CD4-positive, alpha-beta T cell (primary cell): ENCODE results near the gene SCAI. TPM values are rescaled to one million over a fixed set of nuclear protein-coding genes. Genes with fewer than 3 reads are reported as not detected.
"Not testable (repeated sequence)": the region's sequence is repeated elsewhere in the genome, so short reads cannot be mapped to it uniquely, and the experiment has no call there.

Experiments used
- ATAC-seq: fragments of 200-7000 bp; cut with Tn5 transposase; one replicate; pipeline ENCODE4 v1.10.0; 2022; ENCODE audit warnings: mild to moderate bottlenecking; ENCODE audit not compliant: poor library complexity
- CTCF ChIA-PET: fragments of 350-600 bp; sonication (Branson Sonifier 250); formaldehyde crosslinking; loops from one replicate; lab custom pipeline; 2021; ENCODE audit warnings: antibody characterized with exemption, inconsistent platforms; lab: Charles Lee
- POLR2A ChIA-PET: fragments of 350-600 bp; sonication (Branson Sonifier 250); formaldehyde crosslinking; loops from one replicate; lab custom pipeline; 2021; ENCODE audit warnings: antibody characterized with exemption, inconsistent platforms; lab: Charles Lee
- DNase-seq, 14 experiments: peaks; one replicate each; pipeline ENCODE4 v3.0.0-alpha.2; 2013 to 2020; ENCODE audit warnings: mixed read lengths in 2 of 14
- H3K27ac ChIP-seq, 2 donors: one replicate each; pipeline versions ENCODE4 v1.5.1 to v1.7.0; 2013; ENCODE audit warnings: low read length in 2 of 2, low read depth in 1 of 2, mild to moderate bottlenecking in 1 of 2
- H3K27me3 ChIP-seq, 2 experiments: 1 replicate in 1 of 2; 2 replicates in 1 of 2; pipeline versions ENCODE4 v1.6.1 to v1.7.0; 2013; ENCODE audit warnings: low read length in 2 of 2, control low read depth in 1 of 2, mild to moderate bottlenecking in 1 of 2, moderate library complexity in 1 of 2; ENCODE audit not compliant: insufficient read depth in 2 of 2, control insufficient read depth in 1 of 2
- H3K36me3 ChIP-seq: one replicate; pipeline ENCODE4 v1.6.1; 2013; ENCODE audit warnings: low read length, control low read depth; ENCODE audit not compliant: insufficient read depth
- H3K4me1 ChIP-seq: one replicate; pipeline ENCODE4 v1.6.1; 2013; ENCODE audit warnings: low read length, control low read depth; ENCODE audit not compliant: insufficient read depth
- H3K4me3 ChIP-seq: one replicate; pipeline ENCODE4 v1.5.1; 2013; ENCODE audit warnings: mild to moderate bottlenecking, low read length, moderate library complexity
- H3K9me3 ChIP-seq, 2 experiments: 1 replicate in 1 of 2; 2 replicates in 1 of 2; pipeline versions ENCODE4 v1.6.1 to v1.7.0; 2013; ENCODE audit warnings: low read length in 2 of 2, mild to moderate bottlenecking in 2 of 2, control low read depth in 1 of 2, moderate library complexity in 1 of 2; ENCODE audit not compliant: control insufficient read depth in 1 of 2, insufficient read depth in 1 of 2
- H3K27ac Mint-ChIP-seq: one replicate; pipeline ENCODE4 v1.8.0; 2020; ENCODE audit warnings: mixed read lengths
- H3K27me3 Mint-ChIP-seq: one replicate; pipeline ENCODE4 v1.8.0; 2021; ENCODE audit warnings: mixed read lengths
- H3K36me3 Mint-ChIP-seq: one replicate; pipeline ENCODE4 v1.8.0; 2021; ENCODE audit warnings: low read depth, mixed read lengths
- H3K4me1 Mint-ChIP-seq: one replicate; pipeline ENCODE4 v1.8.0; 2021; ENCODE audit warnings: low read depth, mixed read lengths
- H3K4me3 Mint-ChIP-seq: one replicate; pipeline ENCODE4 v1.8.0; 2020; ENCODE audit warnings: mild to moderate bottlenecking, mixed read lengths
- H3K9me3 Mint-ChIP-seq: one replicate; pipeline ENCODE4 v1.8.0; 2020; ENCODE audit warnings: mixed read lengths
- intact Hi-C, 2 experiments: fragments of 100-400 bp; cut with DNase I in 1 of 2; cut with micrococcal nuclease in 1 of 2; formaldehyde crosslinking; loops; one replicate each; pipeline versions ENCODE4 v1.15.1 to v1.9.0; 2023 to 2025; cut with DNase I, micrococcal nuclease
- total RNA-seq, 174 experiments: library from RNA in 2 of 174; stranded (reverse) in 2 of 174; gene quantifications; one replicate each; pipeline ENCODE4 v1.2.3 and lab custom pipeline; 2021 to 2026
- TF ChIP-seq, protein P1 (sequence below): fragments of 200-600 bp; IDR thresholded peaks from one replicate; pipeline ENCODE4 v1.8.0; 2022; ENCODE audit warnings: antibody characterized with exemption, mild to moderate bottlenecking

The SCAI gene
- total RNA-seq, 2 experiments from 2014 or later, result 11.6 to 13.4 TPM

DNA sequence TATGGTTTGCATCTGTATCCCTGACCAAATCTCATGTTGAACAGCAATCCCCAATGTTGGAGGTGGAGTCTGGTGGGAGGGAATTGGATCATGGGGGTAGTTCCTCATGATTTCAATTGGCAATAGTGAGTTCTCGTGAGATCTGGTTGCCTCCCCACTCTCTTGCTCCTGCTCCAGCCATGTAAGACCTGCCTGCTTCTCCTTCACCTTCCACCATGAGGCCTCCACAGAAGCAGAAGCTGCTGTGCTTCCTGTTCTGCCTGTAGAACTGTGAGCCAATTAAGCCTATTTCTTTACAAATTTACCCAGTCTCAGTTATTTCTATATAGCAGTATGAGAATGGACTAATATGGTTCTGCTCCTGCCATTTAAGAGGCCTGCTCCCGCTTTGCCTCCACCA, 32.9 kb downstream of the SCAI start:
- peaks cover 36% of the 10 kb centered on the region for H3K36me3 Mint-ChIP-seq
- ChIA-PET POLR2A (no interaction called here), CTCF (no interaction called here)
- no peaks in the 10 kb centered on the region for H3K27me3 Mint-ChIP-seq
- intact Hi-C loops, result no loop called here
- H3K9me3 ChIP-seq, result peaks cover 0 to 11% of the 10 kb centered on the region in 2 experiments
- DNase-seq, result no peak
- H3K4me1 ChIP-seq, result no peaks in the 10 kb centered on the region
- no peaks in the 10 kb centered on the region for H3K36me3 ChIP-seq
- H3K27me3 ChIP-seq, result no peaks in the 10 kb centered on the region
- no peak overlapping the region for H3K27ac Mint-ChIP-seq
- H3K4me3 Mint-ChIP-seq, result no peak overlapping the region
- peaks cover 9% of the 10 kb centered on the region for H3K4me1 Mint-ChIP-seq
- no peak overlapping the region for H3K4me3 ChIP-seq
- H3K9me3 Mint-ChIP-seq, result peaks cover 6% of the 10 kb centered on the region
- TF ChIP-seq, protein P1, sequence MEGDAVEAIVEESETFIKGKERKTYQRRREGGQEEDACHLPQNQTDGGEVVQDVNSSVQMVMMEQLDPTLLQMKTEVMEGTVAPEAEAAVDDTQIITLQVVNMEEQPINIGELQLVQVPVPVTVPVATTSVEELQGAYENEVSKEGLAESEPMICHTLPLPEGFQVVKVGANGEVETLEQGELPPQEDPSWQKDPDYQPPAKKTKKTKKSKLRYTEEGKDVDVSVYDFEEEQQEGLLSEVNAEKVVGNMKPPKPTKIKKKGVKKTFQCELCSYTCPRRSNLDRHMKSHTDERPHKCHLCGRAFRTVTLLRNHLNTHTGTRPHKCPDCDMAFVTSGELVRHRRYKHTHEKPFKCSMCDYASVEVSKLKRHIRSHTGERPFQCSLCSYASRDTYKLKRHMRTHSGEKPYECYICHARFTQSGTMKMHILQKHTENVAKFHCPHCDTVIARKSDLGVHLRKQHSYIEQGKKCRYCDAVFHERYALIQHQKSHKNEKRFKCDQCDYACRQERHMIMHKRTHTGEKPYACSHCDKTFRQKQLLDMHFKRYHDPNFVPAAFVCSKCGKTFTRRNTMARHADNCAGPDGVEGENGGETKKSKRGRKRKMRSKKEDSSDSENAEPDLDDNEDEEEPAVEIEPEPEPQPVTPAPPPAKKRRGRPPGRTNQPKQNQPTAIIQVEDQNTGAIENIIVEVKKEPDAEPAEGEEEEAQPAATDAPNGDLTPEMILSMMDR, result no peak
- no peak overlapping the region for H3K27ac ChIP-seq
- ATAC-seq, result no peak

DNA sequence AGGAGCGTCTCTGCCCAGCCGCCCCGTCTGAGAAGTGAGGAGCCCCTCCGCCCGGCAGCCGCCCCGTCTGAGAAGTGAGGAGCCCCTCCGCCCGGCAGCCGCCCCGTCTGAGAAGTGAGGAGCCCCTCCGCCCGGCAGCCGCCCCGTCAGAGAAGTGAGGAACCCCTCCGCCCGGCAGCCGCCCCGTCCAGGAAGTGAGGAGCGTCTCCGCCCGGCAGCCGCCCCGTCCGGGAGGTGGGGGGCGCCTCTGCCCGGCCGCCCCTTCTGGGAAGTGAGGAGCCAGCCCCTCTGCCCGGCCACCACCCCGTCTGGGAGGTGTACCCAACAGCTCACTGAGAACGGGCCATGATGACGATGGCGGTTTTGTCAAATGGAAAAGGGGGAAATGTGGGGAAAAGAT, 34.8 kb downstream of the SCAI start:
- H3K36me3 ChIP-seq, H3K4me1 ChIP-seq, H3K27ac Mint-ChIP-seq, H3K27me3 ChIP-seq, H3K27ac ChIP-seq, H3K9me3 Mint-ChIP-seq, intact Hi-C loops, H3K4me3 Mint-ChIP-seq, POLR2A ChIA-PET, DNase-seq, CTCF ChIA-PET, H3K27me3 Mint-ChIP-seq, ATAC-seq, H3K4me3 ChIP-seq: not testable (repeated sequence)
- Mint-ChIP-seq H3K36me3 (peaks cover 32% of the 10 kb centered on the region), H3K4me1 (peaks cover 20% of the 10 kb centered on the region)
- H3K9me3 ChIP-seq, result peaks cover 0 to 11% of the 10 kb centered on the region in 2 experiments

DNA sequence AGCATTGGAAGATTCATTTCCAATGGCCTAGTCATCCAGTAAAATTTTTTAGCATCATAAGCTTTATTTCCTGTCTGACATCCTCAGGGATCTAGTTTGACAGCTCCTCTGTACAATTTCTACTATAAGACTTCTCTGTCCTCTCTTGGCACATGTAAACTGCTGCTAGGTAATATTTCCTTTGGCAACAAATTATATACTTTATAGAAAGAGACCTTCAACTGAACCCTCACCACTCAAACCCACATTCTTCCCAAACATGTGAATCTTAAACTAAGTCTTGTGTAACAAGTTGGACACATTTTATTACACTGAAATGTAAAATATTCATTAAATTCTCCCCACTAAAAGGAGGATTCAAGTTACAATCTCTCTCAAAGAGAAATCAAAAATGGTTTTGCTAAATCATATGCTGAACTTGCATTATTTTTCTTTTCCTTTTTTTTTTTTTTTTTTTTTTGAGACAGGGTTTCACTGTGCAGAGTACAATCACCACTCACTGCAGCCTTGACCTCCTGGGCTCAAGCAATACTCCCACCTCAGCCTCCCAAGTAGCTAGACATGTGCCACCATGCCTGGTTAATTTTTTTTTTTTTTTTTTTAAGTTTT, 36.9 kb downstream of the SCAI start:
- Histone ChIP-seq H3K27me3 (no peaks in the 10 kb centered on the region), H3K4me3 (no peak overlapping the region), H3K4me1 (no peaks in the 10 kb centered on the region), H3K36me3 (no peaks in the 10 kb centered on the region), H3K27ac (no peak overlapping the region), H3K9me3 (no peaks in the 10 kb centered on the region)
- Mint-ChIP-seq H3K4me3 (no peak overlapping the region), H3K4me1 (peaks cover 34% of the 10 kb centered on the region), H3K36me3 (peaks cover 14% of the 10 kb centered on the region), H3K27me3 (no peaks in the 10 kb centered on the region), H3K9me3 (no peaks in the 10 kb centered on the region), H3K27ac (no peak overlapping the region)
- CTCF ChIA-PET, result no interaction called here
- no peak for ATAC-seq
- no peak for DNase-seq
- POLR2A ChIA-PET, result no interaction called here
- TF ChIP-seq, protein P1, result no peak
- intact Hi-C loops, result no loop called here
